Spleen (tissue), 7 donors: ENCODE data around the gene FAM219B.
"Not testable (repeated sequence)": the region's sequence is repeated elsewhere in the genome, so short reads cannot be mapped to it uniquely, and the experiment has no call there.

ENCODE experiments used
- CTCF ChIP-seq, 11 experiments: fragments of 200-600 bp in 7 of 11; fragments of 450-650 bp in 4 of 11; sonication (generic) in 4 of 11; IDR thresholded peaks in 8 of 11; conservative IDR thresholded peaks in 3 of 11; 1 replicate in 7 of 11; 2 replicates in 4 of 11; pipeline versions ENCODE4 v1.4.0 to v1.8.0; 2016 to 2021; ENCODE audit warnings: antibody characterized with exemption in 11 of 11, inconsistent platforms in 4 of 11, mild to moderate bottlenecking in 1 of 11
- POLR2A ChIP-seq, 3 donors: fragments of 450-650 bp; IDR thresholded peaks; one replicate each; pipeline ENCODE4 v1.5.1; 2017; ENCODE audit warnings: antibody characterized with exemption in 3 of 3, mild to moderate bottlenecking in 1 of 3
- POLR2AphosphoS5 ChIP-seq, 3 donors: sonication (generic); formaldehyde crosslinking; IDR thresholded peaks; one replicate each; pipeline ENCODE4 v1.5.1; 2017; ENCODE audit warnings: antibody characterized with exemption in 3 of 3
- donor health status: DM: no; HTN: no; CAD: no; lungs with moderate emphysema.
- donor health status: DM: no; HTN: no; CAD: no.
- donor health status: DM: no; HTN: no; CAD: no.

- not testable (repeated sequence) for TF ChIP-seq POLR2A (IDR thresholded peaks at IDR 0.05); CTCF (IDR thresholded peaks at IDR 0.05 in 8 of 11, conservative IDR thresholded peaks at IDR 0.05 in 3 of 11); POLR2AphosphoS5 (IDR thresholded peaks at IDR 0.05)
Observed at GRCh38 chr15:74894383-74894782, 12.3 kb downstream of the FAM219B start.
